Measurements from ENCODE around the gene IRX3. TPM values are rescaled to one million over a fixed set of nuclear protein-coding genes. Genes with fewer than 3 reads are reported as not detected.
A peak's percentile ranks its signal among the peaks of the same experiment; 100 is the strongest.

The IRX3 gene
- total RNA-seq, 1 experiment from 2014 or later = 2.4 TPM

DNA sequence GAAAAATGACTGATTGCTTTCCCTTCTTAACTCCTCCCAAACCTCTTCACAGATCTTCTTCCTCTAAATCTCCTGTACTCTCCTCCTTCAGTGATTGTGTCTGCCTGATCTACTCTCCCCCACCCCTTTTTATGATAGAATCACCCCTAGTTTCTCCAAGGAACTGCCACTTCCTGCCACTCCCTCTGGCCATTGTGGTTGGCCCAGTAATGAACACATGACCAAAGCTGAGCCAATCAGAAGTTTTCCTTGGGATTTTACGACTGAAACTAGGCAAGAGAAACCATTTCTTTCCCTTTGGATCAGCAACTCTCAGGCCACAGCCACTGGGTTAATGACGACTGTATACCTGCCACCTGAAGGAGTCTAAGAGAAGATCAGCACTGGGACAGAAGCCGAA is 15.9 kb downstream of the IRX3 start:
- Mint-ChIP-seq H3K4me3 (no peak overlapping the region), H3K27ac (no peak overlapping the region), H3K27me3 (ENCODE audit: low read depth) (peaks cover 2% of the 10 kb centered on the region), H3K9me3 (no peaks in the 10 kb centered on the region; a peak in 1 of 5 replicates), H3K36me3 (ENCODE audit: insufficient read depth in 1 of 3, low read depth in 3 of 3) (no peaks in the 10 kb centered on the region; a peak in 1 of 7 replicates), H3K4me1 (no peaks in the 10 kb centered on the region)
- no peak overlapping the region for H3K14ac ChIP-seq (ENCODE audit: insufficient read depth, low read length)
- H2BK15ac ChIP-seq (ENCODE audit: low read depth, low read length) = no peak overlapping the region
- no CpG with 5 or more reads among the region's 3 CpGs for WGBS (ENCODE audit: extremely low coverage, insufficient read length, low lambda C conversion rate)
- H2BK120ac ChIP-seq (ENCODE audit: low read depth, low read length, poor library complexity, severe bottlenecking) = no peak overlapping the region
- H3K4me1 ChIP-seq (ENCODE audit: insufficient read depth, low read length) = no peaks in the 10 kb centered on the region
- H2AK5ac ChIP-seq (ENCODE audit: insufficient read length, low read length) = no peak overlapping the region
- no peak overlapping the region for H2BK20ac ChIP-seq (ENCODE audit: low read depth, low read length, poor library complexity, severe bottlenecking)
- H3K18ac ChIP-seq (ENCODE audit: insufficient read length, low read depth, low read length) = no peak overlapping the region
- H3K9me3 ChIP-seq (ENCODE audit: control insufficient read depth, low read depth, low read length) = no peaks in the 10 kb centered on the region
- TF ChIP-seq, protein P1, sequence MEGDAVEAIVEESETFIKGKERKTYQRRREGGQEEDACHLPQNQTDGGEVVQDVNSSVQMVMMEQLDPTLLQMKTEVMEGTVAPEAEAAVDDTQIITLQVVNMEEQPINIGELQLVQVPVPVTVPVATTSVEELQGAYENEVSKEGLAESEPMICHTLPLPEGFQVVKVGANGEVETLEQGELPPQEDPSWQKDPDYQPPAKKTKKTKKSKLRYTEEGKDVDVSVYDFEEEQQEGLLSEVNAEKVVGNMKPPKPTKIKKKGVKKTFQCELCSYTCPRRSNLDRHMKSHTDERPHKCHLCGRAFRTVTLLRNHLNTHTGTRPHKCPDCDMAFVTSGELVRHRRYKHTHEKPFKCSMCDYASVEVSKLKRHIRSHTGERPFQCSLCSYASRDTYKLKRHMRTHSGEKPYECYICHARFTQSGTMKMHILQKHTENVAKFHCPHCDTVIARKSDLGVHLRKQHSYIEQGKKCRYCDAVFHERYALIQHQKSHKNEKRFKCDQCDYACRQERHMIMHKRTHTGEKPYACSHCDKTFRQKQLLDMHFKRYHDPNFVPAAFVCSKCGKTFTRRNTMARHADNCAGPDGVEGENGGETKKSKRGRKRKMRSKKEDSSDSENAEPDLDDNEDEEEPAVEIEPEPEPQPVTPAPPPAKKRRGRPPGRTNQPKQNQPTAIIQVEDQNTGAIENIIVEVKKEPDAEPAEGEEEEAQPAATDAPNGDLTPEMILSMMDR (conservative IDR thresholded peaks at IDR 0.05) = no peak
- H3K27ac ChIP-seq (ENCODE audit: insufficient read length, low read depth, low read length) = no peak overlapping the region
- no peak overlapping the region for H4K91ac ChIP-seq (ENCODE audit: insufficient read length, low read depth, low read length)
- H3K23ac ChIP-seq (ENCODE audit: insufficient read length, low read depth, low read length) = no peak overlapping the region
- H3K4ac ChIP-seq (ENCODE audit: low read depth, low read length) = no peak overlapping the region
- H3K79me1 ChIP-seq (ENCODE audit: insufficient read depth, low read depth, low read length, poor library complexity, severe bottlenecking) = no peaks in the 10 kb centered on the region
- no peaks in the 10 kb centered on the region for H3K27me3 ChIP-seq (ENCODE audit: insufficient read depth, low read length)
- no peak overlapping the region for H3T11ph ChIP-seq (ENCODE audit: low read length)
- no peak overlapping the region for H2AFZ ChIP-seq (ENCODE audit: low read length)
- H4K5ac ChIP-seq (ENCODE audit: insufficient read length, low read depth, low read length) = no peak overlapping the region
- no peak overlapping the region for H3K4me2 ChIP-seq (ENCODE audit: insufficient read depth, insufficient read length, low read length)
- no peak overlapping the region for H4K8ac ChIP-seq (replicated peaks; ENCODE audit: insufficient read length, low read depth, low read length)
- H4K20me1 ChIP-seq (ENCODE audit: control insufficient read depth, insufficient read depth, insufficient read length) = no peaks in the 10 kb centered on the region
- no peaks in the 10 kb centered on the region for H3K79me2 ChIP-seq (ENCODE audit: insufficient read depth, low read length)
- H3K56ac ChIP-seq (ENCODE audit: insufficient read length, low read depth, low read length) = no peak overlapping the region
- DNase-seq = peak; percentile 15
- H3K23me2 ChIP-seq (ENCODE audit: insufficient read length, low read depth, low read length, poor library complexity, severe bottlenecking) = no peaks in the 10 kb centered on the region
- no peak overlapping the region for H3K9ac ChIP-seq (ENCODE audit: extremely low read depth, insufficient read length, low read length)
- no peak overlapping the region for H2BK12ac ChIP-seq (ENCODE audit: insufficient read length, low read depth, low read length)
- H2BK5ac ChIP-seq (ENCODE audit: insufficient read length, low read length) = no peak overlapping the region
